ENCODE measurements around the gene NRP1. TPM values are rescaled to one million over a fixed set of nuclear protein-coding genes. Genes with fewer than 3 reads are reported as not detected.

NRP1 gene
- total RNA-seq, 1 experiment from 2014 or later: 31.7 TPM

DNA sequence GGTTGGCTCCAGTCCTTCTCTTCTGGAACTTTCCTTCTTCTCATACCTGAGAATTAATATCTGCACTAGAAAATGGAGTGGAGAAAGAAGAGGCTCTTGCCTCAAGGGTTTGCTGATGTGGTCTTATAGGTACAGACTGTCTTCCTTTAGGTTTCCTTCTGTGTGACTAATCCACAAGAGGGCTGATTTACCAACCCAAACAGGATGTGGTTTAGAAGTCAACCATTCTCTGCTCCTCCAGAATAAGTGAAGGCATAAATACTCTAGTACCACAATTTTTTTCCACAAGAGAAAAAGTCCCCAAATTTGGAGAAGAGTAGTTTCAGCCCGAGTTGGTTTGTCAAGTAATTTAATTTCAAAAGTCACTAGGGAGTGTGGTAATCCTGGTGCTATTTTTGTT is 85.8 kb downstream of the NRP1 start:
- POLR2A ChIA-PET (ENCODE audit: low non-redundant PET): no interaction called here
- CTCF ChIA-PET: no interaction called here
- intact Hi-C loops (cut with micrococcal nuclease; ENCODE audit: unreplicated experiment): no loop called here
- Histone ChIP-seq H3K9me3 (ENCODE audit: low read depth, low read length, poor library complexity, severe bottlenecking) (no peaks in the 10 kb centered on the region), H3K27me3 (replicated peaks; ENCODE audit: insufficient read depth, low read depth, low read length, poor library complexity) (no peaks in the 10 kb centered on the region), H3K27ac (ENCODE audit: low read depth, low read length, poor library complexity, severe bottlenecking) (no peak overlapping the region), H3K4me3 (ENCODE audit: low read depth, low read length, poor library complexity, severe bottlenecking) (no peak overlapping the region), H3K4me1 (ENCODE audit: insufficient read depth, low read length, poor library complexity, severe bottlenecking) (peaks cover 30% of the 10 kb centered on the region), H3K36me3 (ENCODE audit: insufficient read depth, low read length, poor library complexity, severe bottlenecking) (no peaks in the 10 kb centered on the region)
- no TSS peak for BruUV-seq (replicated peaks)
- TF ChIP-seq, protein P1, sequence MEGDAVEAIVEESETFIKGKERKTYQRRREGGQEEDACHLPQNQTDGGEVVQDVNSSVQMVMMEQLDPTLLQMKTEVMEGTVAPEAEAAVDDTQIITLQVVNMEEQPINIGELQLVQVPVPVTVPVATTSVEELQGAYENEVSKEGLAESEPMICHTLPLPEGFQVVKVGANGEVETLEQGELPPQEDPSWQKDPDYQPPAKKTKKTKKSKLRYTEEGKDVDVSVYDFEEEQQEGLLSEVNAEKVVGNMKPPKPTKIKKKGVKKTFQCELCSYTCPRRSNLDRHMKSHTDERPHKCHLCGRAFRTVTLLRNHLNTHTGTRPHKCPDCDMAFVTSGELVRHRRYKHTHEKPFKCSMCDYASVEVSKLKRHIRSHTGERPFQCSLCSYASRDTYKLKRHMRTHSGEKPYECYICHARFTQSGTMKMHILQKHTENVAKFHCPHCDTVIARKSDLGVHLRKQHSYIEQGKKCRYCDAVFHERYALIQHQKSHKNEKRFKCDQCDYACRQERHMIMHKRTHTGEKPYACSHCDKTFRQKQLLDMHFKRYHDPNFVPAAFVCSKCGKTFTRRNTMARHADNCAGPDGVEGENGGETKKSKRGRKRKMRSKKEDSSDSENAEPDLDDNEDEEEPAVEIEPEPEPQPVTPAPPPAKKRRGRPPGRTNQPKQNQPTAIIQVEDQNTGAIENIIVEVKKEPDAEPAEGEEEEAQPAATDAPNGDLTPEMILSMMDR (conservative IDR thresholded peaks at IDR 0.05; ENCODE audit: low read depth, low read length): no peak
- no peak for TF ChIP-seq EZH2 (IDR thresholded peaks at IDR 0.05; ENCODE audit: borderline replicate concordance, low read depth, low read length, poor library complexity, severe bottlenecking)
- DNase-seq (ENCODE audit: low spot score): peak; percentile 12

DNA sequence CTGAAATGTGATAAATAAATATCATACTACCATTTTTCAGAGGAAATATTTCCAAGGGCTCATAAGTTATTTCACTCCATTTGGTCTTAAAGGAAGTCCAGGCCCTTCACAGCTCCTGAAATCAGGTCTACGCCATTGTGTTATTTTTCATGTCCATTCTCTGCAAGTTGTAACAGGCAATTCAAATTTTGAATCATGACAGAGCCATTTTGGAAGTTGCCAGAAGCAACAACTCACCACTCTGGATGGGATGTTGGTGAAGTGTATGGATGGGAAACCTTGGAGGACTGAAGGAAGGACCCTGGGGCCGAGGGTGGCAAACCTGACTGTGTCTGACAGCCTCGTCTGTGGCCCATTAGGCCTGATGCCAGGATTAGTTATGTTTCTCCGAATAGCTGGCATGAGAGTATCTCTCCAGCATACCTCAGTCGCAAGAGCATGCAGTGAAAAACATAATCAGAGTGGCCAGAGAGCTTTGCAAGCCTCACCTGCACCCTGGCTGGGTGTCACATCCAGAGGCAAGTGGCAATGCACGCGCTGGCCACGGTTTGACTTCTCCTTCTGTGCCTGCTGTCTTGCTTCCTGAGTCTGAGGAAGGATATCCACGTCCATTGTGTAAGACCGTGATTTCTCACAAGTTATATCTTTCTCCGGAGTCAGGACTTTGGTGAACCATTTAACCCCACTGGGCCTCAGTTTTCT is 87.1 kb downstream of the NRP1 start:
- Histone ChIP-seq H3K4me1 (ENCODE audit: insufficient read depth, low read length, poor library complexity, severe bottlenecking) (peaks cover 36% of the 10 kb centered on the region), H3K27ac (ENCODE audit: low read depth, low read length, poor library complexity, severe bottlenecking) (no peak overlapping the region), H3K36me3 (ENCODE audit: insufficient read depth, low read length, poor library complexity, severe bottlenecking) (no peaks in the 10 kb centered on the region), H3K4me3 (ENCODE audit: low read depth, low read length, poor library complexity, severe bottlenecking) (no peak overlapping the region), H3K27me3 (replicated peaks; ENCODE audit: insufficient read depth, low read depth, low read length, poor library complexity) (no peaks in the 10 kb centered on the region), H3K9me3 (ENCODE audit: low read depth, low read length, poor library complexity, severe bottlenecking) (no peaks in the 10 kb centered on the region)
- BruUV-seq (replicated peaks): no TSS peak
- ChIA-PET CTCF (no interaction called here), POLR2A (ENCODE audit: low non-redundant PET) (no interaction called here)
- DNase-seq (ENCODE audit: low spot score): no peak
- TF ChIP-seq, protein P1 (conservative IDR thresholded peaks at IDR 0.05; ENCODE audit: low read depth, low read length): no peak
- no peak for TF ChIP-seq EZH2 (IDR thresholded peaks at IDR 0.05; ENCODE audit: borderline replicate concordance, low read depth, low read length, poor library complexity, severe bottlenecking)
- intact Hi-C loops (cut with micrococcal nuclease; ENCODE audit: unreplicated experiment): no loop called here

DNA sequence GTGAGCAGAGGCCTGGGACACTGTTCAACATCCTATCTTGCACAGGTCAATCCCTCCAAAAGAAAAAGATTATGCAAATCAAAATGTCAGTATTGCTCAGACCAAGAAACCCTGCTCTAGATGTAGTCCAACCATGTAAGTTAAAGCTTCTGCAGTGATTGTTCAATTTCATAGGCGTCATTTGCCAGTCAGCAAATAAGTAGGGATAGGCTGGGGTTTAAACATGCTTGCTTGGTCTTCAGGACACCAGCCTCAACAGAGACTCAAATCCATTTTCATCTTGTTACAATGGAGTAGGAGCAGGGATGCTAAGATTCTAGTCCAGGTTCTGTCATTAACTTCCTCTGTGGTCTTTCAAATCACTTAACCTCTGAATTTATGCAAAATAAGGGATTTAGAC is 89.1 kb downstream of the NRP1 start:
- DNase-seq (ENCODE audit: low spot score): no peak
- Histone ChIP-seq H3K9me3 (ENCODE audit: low read depth, low read length, poor library complexity, severe bottlenecking) (no peaks in the 10 kb centered on the region), H3K4me1 (ENCODE audit: insufficient read depth, low read length, poor library complexity, severe bottlenecking) (peaks cover 40% of the 10 kb centered on the region), H3K27ac (ENCODE audit: low read depth, low read length, poor library complexity, severe bottlenecking) (no peak overlapping the region), H3K27me3 (replicated peaks; ENCODE audit: insufficient read depth, low read depth, low read length, poor library complexity) (no peaks in the 10 kb centered on the region), H3K4me3 (ENCODE audit: low read depth, low read length, poor library complexity, severe bottlenecking) (no peak overlapping the region), H3K36me3 (ENCODE audit: insufficient read depth, low read length, poor library complexity, severe bottlenecking) (no peaks in the 10 kb centered on the region)
- intact Hi-C loops (cut with micrococcal nuclease; ENCODE audit: unreplicated experiment): no loop called here
- ChIA-PET POLR2A (ENCODE audit: low non-redundant PET) (no interaction called here), CTCF (no interaction called here)
- TF ChIP-seq EZH2 (IDR thresholded peaks at IDR 0.05; ENCODE audit: borderline replicate concordance, low read depth, low read length, poor library complexity, severe bottlenecking): no peak
- TF ChIP-seq, protein P1 (conservative IDR thresholded peaks at IDR 0.05; ENCODE audit: low read depth, low read length): no peak
- BruUV-seq (replicated peaks): no TSS peak
